GM21381 (cell line): Measurements from ENCODE around the gene TLK1.

ENCODE experiments used
- ATAC-seq: cut with Tn5 transposase; IDR thresholded peaks from one replicate; pipeline ENCODE4 v1.9.1; 2021; ENCODE audit warnings: mild to moderate bottlenecking, moderate library complexity; ENCODE audit not compliant: unreplicated experiment

The TLK1 gene

DNA sequence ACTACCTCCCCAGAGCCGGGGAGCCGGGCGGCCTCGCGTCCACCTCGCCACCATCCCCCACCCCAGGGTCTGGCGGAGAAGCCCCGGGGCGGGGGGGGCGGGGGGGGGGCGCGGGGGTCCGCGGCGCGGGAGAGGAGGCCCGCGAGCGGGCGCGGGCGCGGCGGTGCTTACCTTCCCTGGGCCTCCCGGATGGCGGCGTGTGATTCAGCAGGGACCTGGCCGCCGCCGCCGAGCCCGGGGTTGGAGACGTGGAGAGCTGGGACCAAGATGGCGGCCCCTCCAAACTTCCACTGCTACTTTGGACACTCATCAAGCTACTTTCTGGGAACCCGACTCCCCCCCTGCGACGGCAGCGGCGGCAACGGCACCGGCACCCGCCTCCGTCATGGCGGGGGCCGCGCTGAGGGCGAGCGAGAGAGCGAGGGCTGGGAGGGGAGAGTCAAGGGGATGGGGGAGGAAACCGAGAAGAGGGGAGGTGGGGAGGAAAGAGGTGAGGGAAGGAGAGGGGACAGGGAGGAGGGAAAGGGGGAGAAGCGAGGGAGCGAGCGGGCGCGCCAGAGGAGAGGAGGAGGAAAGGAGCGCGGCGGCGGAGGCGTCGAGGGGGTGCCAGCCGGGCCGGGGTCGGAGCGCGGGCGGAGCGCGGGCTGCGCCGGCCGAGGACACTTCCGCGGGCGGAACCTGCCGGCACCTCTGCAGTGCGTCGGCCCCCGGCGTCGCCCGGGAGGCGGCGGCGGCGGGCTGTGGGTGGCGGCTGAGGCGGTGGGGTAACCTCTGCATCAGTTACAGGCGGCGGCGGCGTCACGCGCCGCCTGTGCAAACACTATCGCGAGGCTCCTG lies at the start of gene TLK1:
TLK1 (minus strand) TSS at position 775 of the 837 bp plus-strand sequence; CDS start at position 310, 465 bp downstream.
- ATAC-seq, result peak; percentile 43

DNA sequence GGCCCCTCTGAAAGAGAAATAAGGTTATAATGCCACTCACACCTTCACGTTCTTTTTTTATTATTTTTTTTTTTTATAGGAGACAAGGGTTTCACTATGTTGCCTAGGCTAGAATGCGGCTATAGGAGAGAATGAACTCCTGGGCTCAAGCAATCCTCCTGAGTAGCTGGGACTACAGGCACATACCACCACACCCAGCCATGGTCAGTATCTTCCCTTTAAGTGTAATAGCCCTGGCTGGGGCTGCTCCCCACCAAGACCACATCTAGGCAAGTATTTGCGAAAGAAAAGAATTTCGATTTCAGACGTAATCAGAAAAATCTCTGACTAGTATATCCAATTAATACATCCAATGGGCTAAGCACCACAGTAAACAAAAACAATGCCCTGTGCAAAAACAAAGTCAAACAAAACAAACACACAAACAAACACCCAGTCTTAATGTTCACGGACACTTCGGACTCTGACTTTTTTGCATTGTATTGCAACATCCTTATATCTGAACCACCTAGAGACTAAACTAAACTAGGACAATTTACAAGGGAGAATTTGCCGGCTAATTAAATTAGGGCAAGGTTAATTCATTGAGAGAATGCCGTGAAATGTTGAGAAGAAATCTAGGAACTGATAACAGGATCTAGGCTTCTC lies 49.6 kb upstream of the TLK1 start:
- ATAC-seq, result no peak

DNA sequence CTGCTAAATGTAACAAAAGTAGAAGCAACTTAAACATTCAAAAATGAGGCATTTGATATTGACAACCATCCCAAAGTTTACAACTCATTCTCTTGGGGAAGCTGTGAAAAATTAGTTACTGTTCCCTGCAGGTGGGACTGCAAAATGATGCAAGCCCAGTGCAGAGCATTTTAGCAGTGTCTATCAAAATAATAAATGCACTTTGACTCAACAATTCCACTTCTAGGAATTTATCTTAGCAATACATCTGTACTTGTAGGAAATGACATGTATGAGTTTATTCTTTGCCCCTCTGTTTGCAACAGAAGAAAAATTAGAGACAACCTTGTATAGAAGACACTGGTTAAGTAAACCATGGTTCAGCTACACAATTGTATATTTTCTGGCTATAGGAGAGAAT lies 48.0 kb upstream of the TLK1 start:
- no peak for ATAC-seq

DNA sequence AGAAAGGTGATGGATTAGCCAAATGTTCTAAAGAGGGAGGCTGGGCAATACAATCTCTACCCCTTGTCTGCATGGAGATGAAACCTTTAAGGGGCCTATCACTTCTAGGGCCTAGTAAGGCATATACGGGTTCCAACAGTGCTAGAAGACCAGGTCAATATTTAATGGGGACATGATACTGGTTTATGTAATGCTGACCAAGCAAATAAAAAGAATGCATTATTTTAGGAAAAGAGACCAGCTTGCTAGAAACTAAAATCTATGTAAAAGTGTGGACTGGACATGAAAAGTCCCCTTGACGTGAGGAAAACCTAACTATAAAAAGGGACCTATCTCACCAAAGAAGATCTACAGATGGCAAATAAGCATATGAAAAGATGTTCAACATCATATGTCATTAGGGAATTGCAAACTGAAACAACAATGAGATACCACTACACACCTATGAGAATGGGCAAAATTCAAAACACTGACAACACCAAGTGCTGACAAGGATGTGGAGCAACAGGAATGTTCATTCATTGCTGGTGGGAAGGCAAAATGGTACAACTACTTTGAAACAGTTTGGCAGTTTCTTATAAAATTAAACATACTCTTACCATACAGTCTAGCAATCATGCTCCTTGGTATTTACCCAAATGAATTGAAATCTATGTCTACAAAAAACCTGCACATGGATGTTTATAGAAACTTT lies 45.9 kb upstream of the TLK1 start:
- ATAC-seq, result no peak

DNA sequence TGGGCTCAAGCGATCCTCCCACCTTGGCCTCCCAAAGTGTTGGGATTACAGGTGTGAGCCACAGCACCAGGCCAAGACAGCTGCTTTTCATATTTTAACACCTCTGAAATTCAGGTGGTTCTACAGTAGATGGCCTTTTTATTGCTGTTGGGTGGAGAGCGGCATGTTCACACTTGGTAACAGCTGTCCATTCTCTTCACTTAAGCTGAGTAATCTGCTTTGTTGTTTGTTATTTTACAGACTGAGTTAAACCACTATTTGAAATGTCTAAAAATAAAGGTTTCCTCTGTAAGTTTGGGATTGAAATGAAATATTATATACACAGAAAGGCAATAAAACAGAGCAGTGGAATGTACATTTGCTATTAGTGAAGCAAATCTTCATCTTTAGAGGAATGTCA lies 44.9 kb upstream of the TLK1 start:
- ATAC-seq, result no peak

DNA sequence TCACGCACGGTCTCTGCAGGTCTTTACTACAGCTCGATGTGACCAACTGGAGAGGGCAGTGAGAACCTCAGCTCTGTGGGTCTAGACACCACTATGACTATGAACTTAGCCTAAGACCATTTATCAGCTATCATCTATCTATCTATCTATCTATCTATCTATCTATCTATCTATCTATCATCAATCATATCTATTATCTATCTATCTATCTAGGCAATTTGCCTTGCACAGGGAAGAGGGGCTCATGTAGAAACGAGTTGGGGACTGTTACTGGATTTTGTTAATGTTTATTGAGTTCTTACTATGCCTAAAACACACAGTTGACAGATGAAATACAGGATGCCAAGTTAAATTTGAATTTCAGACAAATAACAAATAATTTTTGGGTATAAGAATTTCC lies 41.1 kb upstream of the TLK1 start:
- ATAC-seq, result no peak

DNA sequence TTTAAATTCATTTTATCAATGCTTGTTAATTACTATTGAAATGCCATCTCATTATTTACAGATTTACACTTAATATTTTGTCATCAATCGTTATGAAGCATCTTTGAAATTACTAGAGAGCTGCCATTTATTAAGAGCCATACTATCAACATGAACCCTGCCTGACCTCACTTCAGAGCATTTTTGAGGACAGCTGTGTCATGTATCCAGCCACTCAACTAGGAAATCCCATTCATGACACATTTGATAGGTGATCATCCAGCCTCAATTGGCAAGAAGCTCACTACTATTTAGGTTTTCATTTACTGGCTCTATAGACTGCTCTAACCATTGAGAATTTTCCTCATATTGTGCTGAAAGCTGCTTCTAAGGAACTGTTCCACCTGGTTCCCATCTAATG lies 40.6 kb upstream of the TLK1 start:
- ATAC-seq, result no peak

DNA sequence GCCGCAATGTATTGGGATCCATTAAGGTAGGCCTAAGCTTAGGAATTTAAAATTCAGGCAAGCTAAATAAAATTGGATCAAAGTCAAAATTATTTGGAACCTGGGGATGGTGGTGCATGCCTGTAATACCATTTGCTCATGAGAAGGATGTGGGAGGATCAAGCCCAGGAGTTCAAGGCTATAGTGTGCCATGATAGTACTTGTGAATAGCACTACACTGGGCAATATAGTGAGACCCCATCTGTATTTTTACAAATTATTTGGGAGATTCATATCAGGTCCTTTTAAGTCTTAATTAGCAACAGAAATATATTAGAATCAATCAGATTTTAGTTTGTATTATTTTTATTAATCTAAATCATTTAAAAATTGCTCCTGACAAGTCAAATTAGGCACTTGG lies 39.8 kb upstream of the TLK1 start:
- no peak for ATAC-seq

DNA sequence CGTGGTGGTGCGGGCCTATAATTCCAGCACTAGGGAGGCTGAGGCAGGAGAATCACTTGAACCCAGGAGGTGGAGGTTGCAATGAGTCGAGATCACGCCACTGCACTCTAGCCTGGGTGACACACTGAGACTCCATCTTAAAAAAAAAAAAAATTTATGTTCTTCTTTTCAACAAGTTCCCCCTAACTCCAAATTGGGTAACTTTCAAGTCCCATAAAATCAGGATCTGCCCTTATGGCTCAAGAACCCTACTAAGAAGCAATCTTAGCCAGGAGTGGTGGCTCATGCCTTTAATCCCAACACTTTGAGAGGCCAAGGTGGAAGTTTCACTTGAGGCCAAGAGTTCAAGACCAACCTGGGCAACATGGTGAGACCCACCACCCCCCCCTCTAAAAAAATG lies 30.3 kb upstream of the TLK1 start:
- ATAC-seq, result no peak

DNA sequence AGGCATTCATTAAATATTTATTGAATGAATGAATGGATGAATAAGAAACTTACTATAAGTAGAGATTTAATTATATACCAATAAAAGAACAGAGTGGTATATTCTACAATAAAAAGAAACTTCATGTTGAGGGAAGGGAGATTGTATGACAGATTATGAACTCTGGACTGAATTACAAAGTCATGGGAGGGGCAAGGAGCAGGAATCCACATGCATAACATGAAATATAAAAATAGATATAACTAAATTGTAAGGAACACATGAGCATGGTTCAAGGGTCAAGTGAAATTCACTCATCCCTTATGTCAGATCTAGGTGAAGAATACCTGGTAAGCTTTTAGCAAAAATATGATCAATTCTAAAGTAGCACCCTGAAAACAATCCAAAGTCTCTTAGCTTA lies 27.1 kb upstream of the TLK1 start:
- no peak for ATAC-seq

DNA sequence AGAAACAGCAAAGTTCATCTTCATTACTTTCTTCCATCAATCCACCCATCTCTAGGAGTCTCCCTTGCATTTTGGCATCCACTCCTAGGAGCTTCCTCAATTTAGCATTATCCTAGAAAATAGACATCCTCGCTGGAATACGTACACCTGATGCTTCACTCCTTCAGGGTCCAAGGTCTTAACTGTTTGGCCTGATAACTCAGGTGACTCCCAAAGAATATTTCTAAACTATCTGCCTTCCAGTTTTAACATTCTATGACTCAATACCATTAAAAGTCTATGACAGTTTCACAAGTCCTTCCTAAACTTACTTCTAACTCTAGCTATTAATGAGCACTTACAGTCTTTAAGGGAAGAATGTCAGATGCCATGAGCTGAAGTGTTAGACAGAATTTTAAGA lies 26.5 kb upstream of the TLK1 start:
- ATAC-seq, result no peak

DNA sequence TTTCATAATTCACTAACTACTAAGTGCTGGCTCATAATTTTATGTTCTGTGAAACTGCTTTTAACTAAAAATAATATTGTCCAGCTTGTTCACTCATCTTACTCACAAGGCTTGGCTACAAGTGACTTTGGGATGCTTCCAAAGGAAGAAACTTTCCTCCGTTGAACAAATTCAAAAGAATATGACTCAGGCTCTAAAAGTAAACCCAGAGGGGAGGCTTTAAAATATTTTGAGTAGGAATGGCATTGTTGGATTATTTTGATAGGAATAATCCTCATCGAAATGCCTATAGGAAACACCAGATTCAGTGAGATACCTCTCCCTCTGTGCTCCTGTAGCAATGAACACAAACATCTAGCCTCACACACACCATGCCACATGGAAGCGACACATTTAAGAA lies 25.2 kb upstream of the TLK1 start:
- no peak for ATAC-seq

DNA sequence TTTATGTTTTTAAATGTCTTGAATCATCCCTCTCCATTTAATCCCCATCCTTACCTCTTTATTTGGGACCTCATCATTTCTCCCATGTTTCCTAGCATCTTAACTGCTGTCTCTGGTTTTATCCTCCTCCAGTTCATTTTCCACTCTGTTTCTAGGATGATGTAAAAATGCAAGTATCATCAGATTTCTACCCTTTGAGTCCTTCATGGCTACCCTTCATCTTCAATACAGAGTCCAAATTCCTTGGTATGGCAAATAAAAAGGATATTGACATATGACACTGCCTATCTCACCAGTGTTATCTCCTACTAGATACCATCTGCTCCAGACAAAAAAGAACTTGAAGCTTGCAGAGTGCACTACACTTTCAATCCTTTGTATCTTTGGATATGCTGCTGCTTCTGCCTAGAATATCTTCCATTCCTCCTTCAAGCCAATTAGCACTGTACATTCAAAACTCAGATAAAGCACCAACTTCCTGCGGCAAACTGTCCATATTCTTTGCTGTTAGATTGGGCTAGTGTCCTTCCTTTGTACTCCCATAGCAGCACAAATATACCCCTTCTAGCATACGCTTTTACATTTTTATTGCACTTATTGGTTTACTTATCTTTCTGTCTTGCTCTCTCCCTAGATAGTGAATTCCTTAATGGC lies 24.6 kb upstream of the TLK1 start:
- ATAC-seq, result no peak

DNA sequence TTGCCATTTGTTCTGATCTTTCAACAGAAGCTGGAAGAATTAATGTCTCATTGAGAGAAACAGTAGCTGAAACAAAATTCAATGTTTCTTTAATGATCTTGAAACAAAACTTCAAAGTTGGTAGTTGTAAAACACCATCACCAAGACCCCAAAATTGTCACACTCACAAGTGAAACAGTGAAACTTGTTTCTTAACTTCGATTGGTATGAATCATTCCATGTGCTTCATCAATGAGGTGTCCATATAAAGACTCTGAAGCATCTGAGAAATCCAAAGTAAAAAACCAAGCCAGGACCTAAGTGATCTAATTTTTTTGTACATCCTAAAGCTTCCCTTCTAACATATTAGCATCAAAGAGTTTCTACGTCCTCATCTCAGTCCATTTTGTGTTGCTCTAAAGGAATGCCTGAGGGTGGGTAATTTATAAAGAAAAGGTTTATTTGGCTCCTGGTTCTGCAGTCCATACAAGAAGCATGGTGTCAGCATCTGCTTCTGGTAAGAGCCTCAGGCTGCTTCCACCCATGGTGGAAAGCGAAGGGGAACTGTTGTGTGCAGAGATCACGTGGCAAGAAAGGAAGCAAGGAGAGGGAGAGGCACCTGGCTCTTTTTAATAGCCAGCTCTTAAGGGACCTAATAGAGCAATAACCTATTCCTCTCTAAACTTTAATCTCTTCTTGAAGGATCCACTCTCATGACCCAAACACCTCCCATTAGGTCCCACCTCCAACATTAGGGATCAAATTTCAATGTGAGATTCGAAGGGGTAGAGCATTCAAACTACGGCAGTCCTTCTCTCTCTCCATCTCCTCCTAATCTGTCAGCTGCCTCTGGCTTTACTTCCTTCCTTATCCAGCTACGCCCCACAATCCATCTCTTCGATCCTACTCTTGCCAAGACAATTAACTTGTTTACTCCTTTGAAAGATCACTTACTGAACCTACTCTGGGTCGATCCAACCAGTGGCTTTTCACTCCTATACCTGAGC lies 20.7 kb upstream of the TLK1 start:
- no peak for ATAC-seq

DNA sequence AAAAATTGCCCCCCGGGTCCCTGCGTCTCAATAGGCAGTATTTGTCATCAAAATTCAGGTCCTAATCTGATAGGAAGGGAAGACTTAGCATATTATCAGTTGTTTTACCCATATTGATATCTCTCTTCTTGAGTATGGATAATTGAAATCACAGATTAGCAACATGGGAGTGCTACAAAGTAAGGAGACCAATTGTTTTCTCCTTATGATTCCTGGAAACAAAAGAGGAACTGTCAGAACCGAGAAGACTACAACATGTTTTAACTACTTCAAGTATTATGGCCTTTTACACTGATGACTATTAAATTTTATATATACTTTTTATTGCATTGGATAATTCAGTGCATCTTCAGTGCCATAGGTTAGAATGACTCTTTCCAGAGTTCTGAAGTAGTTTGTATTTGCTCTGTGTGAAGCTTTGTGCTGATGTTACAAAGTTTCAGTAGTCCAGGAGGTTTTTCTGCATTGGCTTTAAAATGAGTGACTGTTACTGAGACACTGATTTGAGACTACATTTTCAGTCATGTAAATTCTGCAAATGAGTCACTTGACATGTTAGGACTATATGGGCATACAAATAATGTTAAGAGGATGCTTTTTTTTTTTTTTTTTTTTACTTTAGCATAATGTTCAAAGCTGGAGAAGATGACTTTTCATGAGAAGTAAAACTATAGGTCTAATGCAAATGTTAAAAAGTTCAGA lies 19.7 kb upstream of the TLK1 start:
- ATAC-seq, result no peak

DNA sequence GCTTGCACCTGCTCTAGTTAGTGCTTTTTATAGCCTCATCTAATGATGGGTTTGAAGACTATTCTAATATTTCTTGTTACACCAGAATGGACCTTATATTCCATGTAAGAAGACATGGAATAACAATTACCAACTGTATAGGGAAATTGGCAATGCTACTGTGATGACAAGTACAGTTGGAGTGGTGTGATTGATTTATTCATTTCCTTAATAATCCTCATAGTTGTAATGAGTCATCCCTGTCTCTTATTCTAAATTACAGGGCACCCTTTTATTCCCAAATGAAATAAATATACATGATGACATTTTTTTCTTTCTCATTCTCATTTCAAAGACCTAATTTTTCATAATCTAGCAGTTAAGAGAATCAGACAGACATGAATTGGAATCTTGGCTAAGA lies 18.3 kb upstream of the TLK1 start:
- ATAC-seq, result no peak

DNA sequence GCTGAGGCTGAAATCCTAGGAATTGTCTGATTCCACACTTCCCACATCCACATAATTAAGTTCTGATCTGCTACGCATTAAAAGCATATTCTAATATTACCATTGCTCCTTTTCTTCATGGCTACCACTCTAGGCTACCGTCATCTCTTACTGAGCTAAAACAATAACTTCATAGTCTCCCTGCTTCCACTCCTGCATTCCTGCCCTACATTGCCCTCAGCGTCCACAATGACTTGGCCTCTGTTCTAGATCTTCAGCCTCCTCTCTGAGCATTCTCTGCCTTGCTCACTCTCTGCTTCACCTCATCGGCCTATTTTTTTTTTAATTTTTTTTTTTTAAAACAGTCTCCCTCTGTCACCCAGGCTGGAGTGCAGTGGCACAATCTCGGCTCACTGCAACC lies 15.8 kb upstream of the TLK1 start:
- ATAC-seq, result no peak

DNA sequence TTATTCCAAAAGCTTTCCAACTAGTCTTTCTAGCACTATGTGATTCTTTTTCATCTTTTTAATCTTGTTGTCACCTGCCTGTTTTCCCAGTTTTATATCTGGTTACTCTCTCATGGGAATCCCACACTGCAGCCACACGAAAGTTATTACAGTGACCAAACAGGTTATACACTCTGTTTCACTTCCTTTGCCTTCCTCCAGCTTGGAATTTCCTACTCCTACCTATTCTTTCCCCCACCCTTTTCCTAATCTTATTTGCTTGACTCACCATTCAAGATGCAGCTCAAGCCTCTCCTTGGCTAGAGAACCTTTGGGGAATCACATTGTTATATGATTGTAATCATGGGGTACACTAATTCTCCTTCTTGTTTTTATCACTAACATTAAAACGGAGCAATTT lies 13.4 kb upstream of the TLK1 start:
- no peak for ATAC-seq

DNA sequence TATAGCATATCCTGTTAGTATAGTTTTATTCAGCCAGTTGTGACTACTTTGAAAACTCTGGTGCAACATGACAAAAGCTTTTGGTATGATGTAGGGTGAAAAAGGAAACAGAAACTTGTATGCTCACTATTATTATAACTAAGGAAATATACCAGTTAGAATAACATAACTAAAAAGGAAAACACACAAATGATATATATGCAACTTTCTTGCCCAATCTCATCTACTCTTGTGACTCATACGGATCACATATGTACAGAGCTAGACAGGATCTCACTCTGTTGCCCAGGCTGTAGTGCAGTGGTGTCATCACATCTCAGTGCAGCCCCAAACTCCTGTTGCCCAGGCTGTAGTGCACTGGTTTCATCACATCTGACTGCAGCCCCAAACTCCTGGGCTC lies 12.4 kb upstream of the TLK1 start:
- no peak for ATAC-seq

DNA sequence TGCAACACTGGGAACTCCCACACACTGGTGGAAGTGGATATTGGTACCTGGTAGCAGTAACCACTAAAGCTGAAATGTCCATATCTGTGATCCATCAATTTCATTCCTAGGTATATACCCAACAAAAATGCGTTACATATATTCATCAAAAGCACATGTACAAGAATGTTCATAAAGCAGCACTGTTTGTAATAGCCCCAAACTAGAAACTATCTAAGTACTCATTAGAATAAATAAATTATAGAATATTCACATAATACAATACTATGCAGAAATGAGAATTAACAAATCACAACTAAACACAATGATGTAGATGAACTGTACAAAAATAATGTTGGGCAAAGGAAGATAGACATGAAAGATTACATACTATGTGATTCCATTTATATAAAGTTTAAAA lies 11.1 kb upstream of the TLK1 start:
- ATAC-seq, result no peak
